Activated CD8-positive, alpha-beta T cell treated with anti-CD3 and anti-CD28 coated beads for 36 hours (primary cell): ENCODE measurements around the gene CORO2A. TPM values are rescaled to one million over a fixed set of nuclear protein-coding genes. Genes with fewer than 3 reads are reported as not detected.

Experiments used
- ATAC-seq: fragments of 200-7000 bp; cut with Tn5 transposase; one replicate; pipeline ENCODE4 v1.10.0; 2021; ENCODE audit warnings: mild to moderate bottlenecking, moderate library complexity
- CTCF ChIA-PET: fragments of 350-600 bp; sonication (Branson Sonifier 250); formaldehyde crosslinking; loops from one replicate; lab custom pipeline; 2021; ENCODE audit warnings: antibody characterized with exemption; lab: Charles Lee
- POLR2A ChIA-PET: fragments of 350-600 bp; sonication (Branson Sonifier 250); formaldehyde crosslinking; loops from one replicate; lab custom pipeline; 2021; ENCODE audit warnings: antibody characterized with exemption; lab: Charles Lee
- DNase-seq: peaks from one replicate; pipeline ENCODE4 v3.0.0-alpha.2; 2020
- H3K27ac Mint-ChIP-seq: one replicate; pipeline ENCODE4 v1.8.0; 2021; ENCODE audit warnings: mild to moderate bottlenecking, mixed read lengths
- H3K27me3 Mint-ChIP-seq: one replicate; pipeline ENCODE4 v1.8.0; 2021; ENCODE audit warnings: mixed read lengths
- H3K36me3 Mint-ChIP-seq: one replicate; pipeline ENCODE4 v1.8.0; 2021; ENCODE audit warnings: low read depth, mixed read lengths
- H3K4me1 Mint-ChIP-seq: one replicate; pipeline ENCODE4 v1.8.0; 2021; ENCODE audit warnings: low read depth, mixed read lengths
- H3K4me3 Mint-ChIP-seq: one replicate; pipeline ENCODE4 v1.8.0; 2021; ENCODE audit warnings: mild to moderate bottlenecking, moderate library complexity, mixed read lengths
- H3K9me3 Mint-ChIP-seq: one replicate; pipeline ENCODE4 v1.8.0; 2021; ENCODE audit warnings: mixed read lengths
- CTCF ChIP-seq: fragments of 200-600 bp; IDR thresholded peaks from one replicate; pipeline ENCODE4 v1.8.0; 2022; ENCODE audit warnings: antibody characterized with exemption, mild to moderate bottlenecking
- intact Hi-C: fragments of 100-400 bp; cut with micrococcal nuclease; formaldehyde crosslinking; loops from one replicate; pipeline ENCODE4 v1.10.0; 2022
- total RNA-seq, 2 experiments: library from RNA; stranded (reverse); gene quantifications; one replicate each; pipeline ENCODE4 v1.2.3, GENCODE V29; 2021

CORO2A gene
- total RNA-seq, 2 experiments from 2014 or later = 12.2 to 13.4 TPM

- intact Hi-C loops = no loop called here
- no peak for DNase-seq
- no peak for ATAC-seq
- Mint-ChIP-seq H3K27me3 (no peaks in the 10 kb centered on the region), H3K27ac (no peak overlapping the region), H3K36me3 (peaks cover 4% of the 10 kb centered on the region), H3K9me3 (no peaks in the 10 kb centered on the region), H3K4me3 (no peak overlapping the region), H3K4me1 (no peaks in the 10 kb centered on the region)
- TF ChIP-seq CTCF = no peak
- CTCF ChIA-PET = no interaction called here
- POLR2A ChIA-PET = interaction anchor here (0.8 kb wide), 1 partner anchor 12 kb away, joined by 3 read pairs; no protein-coding TSS in a partner anchor
Observed at GRCh38 chr9:98150164-98150563, 42.3 kb downstream of the CORO2A start.

DNA sequence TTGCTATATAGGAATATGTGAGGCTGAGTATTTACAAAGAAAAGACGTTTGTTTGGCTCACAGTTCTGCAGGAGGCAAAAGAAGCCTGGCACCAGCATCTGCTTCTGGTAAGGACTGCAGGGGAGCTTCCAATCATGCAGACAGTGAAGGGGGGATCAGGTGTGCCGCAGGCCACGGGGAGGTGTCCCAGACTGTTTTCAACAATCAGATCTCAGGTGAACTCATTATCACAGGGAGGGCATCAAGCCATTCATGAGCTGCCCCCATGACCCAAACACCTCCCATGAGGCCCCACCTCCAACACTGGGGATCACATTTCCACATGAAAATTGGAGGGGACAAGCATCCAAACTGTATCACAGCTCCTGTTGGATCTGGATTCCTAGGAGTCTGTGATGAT lies 43.0 kb downstream of the CORO2A start:
- ChIA-PET CTCF (no interaction called here), POLR2A (interaction anchor here (0.7 to 0.8 kb wide), 2 partner anchors 13 to 81 kb away, joined by 3 read pairs; no protein-coding TSS in a partner anchor)
- no peaks in the 10 kb centered on the region for H3K27me3 Mint-ChIP-seq
- peaks cover 4% of the 10 kb centered on the region for H3K36me3 Mint-ChIP-seq
- intact Hi-C loops = no loop called here
- no peaks in the 10 kb centered on the region for H3K4me1 Mint-ChIP-seq
- no peak overlapping the region for H3K27ac Mint-ChIP-seq
- no peak for TF ChIP-seq CTCF
- no peak overlapping the region for H3K4me3 Mint-ChIP-seq
- DNase-seq = no peak
- ATAC-seq = no peak
- H3K9me3 Mint-ChIP-seq = no peaks in the 10 kb centered on the region

DNA sequence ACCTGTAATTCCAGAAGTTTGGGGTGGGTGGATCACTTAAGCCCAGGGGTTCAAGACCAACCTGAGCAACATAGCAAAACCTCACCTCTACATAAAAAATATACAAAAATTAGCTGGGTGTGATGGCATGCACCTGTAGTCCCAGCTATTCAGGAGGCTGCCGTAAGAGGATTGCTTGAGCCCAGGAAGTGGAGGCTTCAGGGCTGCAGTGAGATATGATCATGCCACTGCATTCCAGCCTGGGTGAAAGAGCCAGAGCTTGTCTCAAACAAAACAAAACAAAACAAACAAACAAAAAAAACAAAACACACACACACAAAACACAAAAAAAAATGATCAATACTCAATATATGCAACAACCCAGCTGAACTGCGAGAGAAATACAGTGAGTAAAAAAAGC lies 44.0 kb downstream of the CORO2A start:
- DNase-seq = no peak
- intact Hi-C loops = no loop called here
- Mint-ChIP-seq H3K36me3 (peaks cover 1% of the 10 kb centered on the region), H3K4me3 (no peak overlapping the region), H3K27ac (no peak overlapping the region), H3K27me3 (no peaks in the 10 kb centered on the region), H3K4me1 (no peaks in the 10 kb centered on the region), H3K9me3 (no peaks in the 10 kb centered on the region)
- TF ChIP-seq CTCF = no peak
- CTCF ChIA-PET = no interaction called here
- no peak for ATAC-seq
- POLR2A ChIA-PET = no interaction called here

GRCh38 chr9:98147582-98147981 lies 44.9 kb downstream of the CORO2A start:
- Mint-ChIP-seq H3K27ac (no peak overlapping the region), H3K36me3 (peaks cover 1% of the 10 kb centered on the region), H3K9me3 (no peaks in the 10 kb centered on the region), H3K4me3 (no peak overlapping the region), H3K4me1 (no peaks in the 10 kb centered on the region), H3K27me3 (no peaks in the 10 kb centered on the region)
- DNase-seq = no peak
- ATAC-seq = no peak
- intact Hi-C loops = no loop called here
- TF ChIP-seq CTCF = no peak
- ChIA-PET POLR2A (no interaction called here), CTCF (no interaction called here)

DNA sequence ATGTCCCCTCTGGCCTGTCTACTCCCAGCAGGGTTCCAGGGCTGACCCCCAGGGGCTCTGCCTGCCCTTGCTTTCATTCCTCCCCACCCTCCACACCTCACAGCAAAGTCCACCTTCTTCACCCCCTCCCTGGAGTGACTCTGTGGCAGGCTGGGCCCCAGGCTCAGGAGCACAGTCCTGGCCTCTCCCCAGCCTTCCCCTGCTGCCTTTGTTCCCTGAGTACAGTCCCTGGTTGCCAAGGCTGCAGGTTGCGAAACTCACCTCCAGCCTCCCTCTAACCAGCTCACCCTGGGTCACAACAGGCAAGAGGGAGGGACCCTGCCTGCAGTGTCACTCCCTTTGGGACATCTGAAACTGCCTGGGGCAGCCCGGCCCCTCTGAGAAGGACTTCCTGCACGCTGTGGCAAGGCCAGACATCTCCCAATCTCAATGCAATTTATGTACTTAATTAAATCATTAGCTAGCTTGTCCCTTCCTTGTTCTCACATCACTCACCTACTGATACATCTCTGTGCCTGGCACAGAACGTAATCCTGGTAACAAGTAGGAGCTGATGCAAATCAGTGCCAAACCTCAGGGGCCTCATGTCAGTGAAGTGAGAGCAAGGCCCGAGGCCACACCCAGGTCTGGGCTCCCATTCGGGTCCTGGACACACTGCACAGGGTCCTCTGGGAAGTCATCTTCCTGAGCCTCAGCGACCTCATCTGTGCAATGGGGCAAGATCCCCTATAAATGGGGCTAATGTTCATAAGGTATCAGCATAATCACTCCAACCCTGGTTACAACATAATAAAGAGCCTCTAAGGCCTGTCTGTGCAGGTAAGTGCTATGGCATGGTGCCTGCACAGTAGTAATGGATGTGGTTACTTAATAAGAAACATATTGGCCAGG lies 46.1 kb downstream of the CORO2A start:
- ChIA-PET CTCF (interaction anchor here (0.6 kb wide), 1 partner anchor 13 kb away, joined by 5 read pairs; no protein-coding TSS in a partner anchor), POLR2A (no interaction called here)
- Mint-ChIP-seq H3K4me1 (no peaks in the 10 kb centered on the region), H3K4me3 (no peak overlapping the region), H3K36me3 (no peaks in the 10 kb centered on the region), H3K9me3 (no peaks in the 10 kb centered on the region), H3K27me3 (no peaks in the 10 kb centered on the region), H3K27ac (no peak overlapping the region)
- no peak for TF ChIP-seq CTCF
- intact Hi-C loops = no loop called here
- ATAC-seq = no peak
- DNase-seq = no peak
